AG04450 (cell line): ENCODE measurements around the gene PGA4. TPM values are rescaled to one million over a fixed set of nuclear protein-coding genes. Genes with fewer than 3 reads are reported as not detected.

ENCODE experiments used
- CTCF ChIA-PET: fragments of 300-600, 350-600 bp; formaldehyde crosslinking; extraction: SDS; loops from one replicate; lab custom pipeline; 2022; ENCODE audit warnings: antibody characterized with exemption, inconsistent platforms; lab: Charles Lee
- POLR2A ChIA-PET: fragments of 350-600 bp; formaldehyde crosslinking; extraction: SDS; loops from one replicate; lab custom pipeline; 2021; ENCODE audit warnings: antibody characterized with exemption, inconsistent platforms; lab: Yijun Ruan, JAX
- DNase-seq: peaks from one replicate; pipeline ENCODE4 v3.0.0-alpha.2; 2011; ENCODE audit warnings: low read depth, low spot score
- H3K27ac ChIP-seq: one replicate; pipeline ENCODE4 v1.5.1; 2012; ENCODE audit warnings: low read depth, low read length, control low read depth
- H3K27me3 ChIP-seq: one replicate; pipeline ENCODE4 v1.6.0; 2012; ENCODE audit warnings: low read length; ENCODE audit not compliant: control insufficient read depth, insufficient read depth
- H3K4me3 ChIP-seq: 2 replicates; pipeline ENCODE4 v1.5.1; 2011; ENCODE audit warnings: mild to moderate bottlenecking, low read depth, low read length, control low read depth
- H3K9me3 ChIP-seq: 2 replicates; pipeline ENCODE4 v1.5.1; 2012; ENCODE audit warnings: low read length; ENCODE audit not compliant: control insufficient read depth, insufficient read depth
- CTCF ChIP-seq: IDR thresholded peaks from 2 replicates; pipeline ENCODE4 v1.5.1; 2011; ENCODE audit warnings: low read depth, low read length, control low read depth, inconsistent platforms
- polyA plus RNA-seq: library from polyadenylated mRNA; depleted of rRNA; stranded (reverse); fragments of >200 nt; gene quantifications from 2 replicates; pipeline ENCODE4 v1.2.3, GENCODE V29; 2011; rRNA removed

PGA4 gene
- polyA plus RNA-seq, 1 experiment: 0.82 TPM

GRCh38 chr11:61279934-61280659, 58.0 kb downstream of the PGA4 start:
- Histone ChIP-seq H3K27ac (no peak overlapping the region), H3K27me3 (peaks cover 3% of the 10 kb centered on the region), H3K9me3 (no peaks in the 10 kb centered on the region; the same call in 1 of the 2 replicates), H3K4me3 (no peak overlapping the region)
- DNase-seq: no peak
- ChIA-PET CTCF (interaction anchor here (1.3 kb wide), 1 partner anchor 25 kb away, joined by 5 read pairs; no protein-coding TSS in a partner anchor), POLR2A (no interaction called here)
- TF ChIP-seq CTCF: no peak

- no peak for DNase-seq
- no peak for TF ChIP-seq CTCF
- H3K9me3 ChIP-seq: no peaks in the 10 kb centered on the region; the same call in 1 of the 2 replicates
- ChIA-PET POLR2A (no interaction called here), CTCF (interaction anchor here (0.6 to 1.3 kb wide), 3 partner anchors 26 to 439 kb away, joined by 3 to 5 read pairs (median 4); no protein-coding TSS in a partner anchor)
- peaks cover 3% of the 10 kb centered on the region for H3K27me3 ChIP-seq
- H3K4me3 ChIP-seq: no peak overlapping the region
- no peak overlapping the region for H3K27ac ChIP-seq
Observed at GRCh38 chr11:61280883-61281580, 58.9 kb downstream of the PGA4 start.

Other genes with a start within 250 kb of the PGA4 start
- gene CD5, start 119.9 kb upstream of the PGA4 start, polyA plus RNA-seq: not detected in 2 replicates
- 9.1 and 10.9 TPM in 2 replicates for gene VPS37C, start 60.9 kb upstream of the PGA4 start, polyA plus RNA-seq
- gene PGA3, start 18.8 kb upstream of the PGA4 start, polyA plus RNA-seq: 0.99 and 1.8 TPM in 2 replicates
- 2.1 and 2.8 TPM in 2 replicates for gene PGA5, start 18.8 kb downstream of the PGA4 start, polyA plus RNA-seq
- gene VWCE, start 73.0 kb downstream of the PGA4 start, polyA plus RNA-seq: 1.4 and 1.7 TPM in 2 replicates
- 286 and 340 TPM in 2 replicates for gene DDB1, start 110.8 kb downstream of the PGA4 start, polyA plus RNA-seq
- 20.3 and 24.9 TPM in 2 replicates for gene TKFC, start 110.9 kb downstream of the PGA4 start, polyA plus RNA-seq
- gene CYB561A3, start 139.5 kb downstream of the PGA4 start, polyA plus RNA-seq: 34.5 and 43.7 TPM in 2 replicates
- gene TMEM138, start 140.0 kb downstream of the PGA4 start, polyA plus RNA-seq: 71.7 and 79.2 TPM in 2 replicates
- 28.8 and 32.6 TPM in 2 replicates for gene TMEM216, start 170.2 kb downstream of the PGA4 start, polyA plus RNA-seq
- 37.3 and 40.3 TPM in 2 replicates for gene CPSF7, start 207.6 kb downstream of the PGA4 start, polyA plus RNA-seq
- 71.6 and 86.5 TPM in 2 replicates for gene SDHAF2, start 207.8 kb downstream of the PGA4 start, polyA plus RNA-seq